Panc1 (cell line): ENCODE results near the gene KCNF1. TPM values are rescaled to one million over a fixed set of nuclear protein-coding genes. Genes with fewer than 3 reads are reported as not detected.

Source experiments
- ATAC-seq: fragments of 200-7000 bp; cut with Tn5 transposase; 2 replicates; pipeline ENCODE4 v1.9.1; 2020; ENCODE audit warnings: mild to moderate bottlenecking, moderate library complexity
- BruUV-seq: library from RNA; stranded (reverse); fragments of 400-500 nt; replicated peaks from 2 replicates; lab custom pipeline; 2021; lab: Mats Ljungman, UMichigan
- CTCF ChIA-PET: fragments of 300-600 bp; sonication (Branson Sonifier 250); formaldehyde crosslinking; loops from one replicate; lab custom pipeline; 2022; ENCODE audit warnings: antibody characterized with exemption; lab: Charles Lee
- POLR2A ChIA-PET: fragments of 300-600 bp; sonication (Branson Sonifier 250); formaldehyde crosslinking; loops from one replicate; lab custom pipeline; 2022; ENCODE audit warnings: antibody characterized with exemption; lab: Charles Lee
- DNase-seq: peaks from one replicate; pipeline ENCODE4 v3.0.0-alpha.2; 2010; ENCODE audit warnings: low read depth, low spot score
- H3K27ac ChIP-seq: 2 replicates; pipeline ENCODE4 v1.5.1; 2011; ENCODE audit warnings: mild to moderate bottlenecking, low read length, inconsistent platforms
- H3K27me3 ChIP-seq: fragments of 200-500 bp; sonication (Bioruptor generic); 2 replicates; pipeline ENCODE4 v1.6.0; 2014; ENCODE audit warnings: low read length, inconsistent platforms; ENCODE audit not compliant: control insufficient read depth, insufficient read depth
- H3K36me3 ChIP-seq: fragments of 200-500 bp; sonication (Bioruptor generic); 2 replicates; pipeline ENCODE4 v1.5.1; 2014; ENCODE audit warnings: inconsistent platforms, mild to moderate bottlenecking, low read length, moderate library complexity; ENCODE audit not compliant: control insufficient read depth, insufficient read depth
- H3K4me1 ChIP-seq: 2 replicates; pipeline ENCODE4 v1.5.1; 2011; ENCODE audit warnings: inconsistent platforms, mild to moderate bottlenecking, low read length, moderate library complexity; ENCODE audit not compliant: control insufficient read depth, insufficient read depth
- H3K4me3 ChIP-seq, 2 experiments: 2 replicates each; pipeline ENCODE4 v1.5.1; 2011 to 2012; ENCODE audit warnings: low read depth in 2 of 2, low read length in 2 of 2, mild to moderate bottlenecking in 2 of 2, inconsistent platforms in 1 of 2, moderate library complexity in 1 of 2
- H3K9me3 ChIP-seq: fragments of 200-500 bp; sonication (Bioruptor generic); 2 replicates; pipeline ENCODE4 v1.5.1; 2014; ENCODE audit warnings: low read depth, mild to moderate bottlenecking, inconsistent platforms, low read length, moderate library complexity; ENCODE audit not compliant: control insufficient read depth, insufficient read depth
- POLR2AphosphoS5 ChIP-seq: IDR thresholded peaks from 2 replicates; pipeline ENCODE4 v1.6.1; 2012; ENCODE audit warnings: mild to moderate bottlenecking, low read depth, low read length, moderate library complexity
- SIN3A ChIP-seq: IDR thresholded peaks from 2 replicates; pipeline ENCODE4 v1.6.1; 2012; ENCODE audit warnings: low read depth, mild to moderate bottlenecking, low read length, moderate library complexity, borderline replicate concordance; ENCODE audit not compliant: insufficient read depth
- TCF7L2 ChIP-seq: IDR thresholded peaks from 2 replicates; pipeline ENCODE4 v1.6.1; 2011; ENCODE audit warnings: mild to moderate bottlenecking, low read depth, low read length, inconsistent platforms
- in situ Hi-C: cut with HindIII; loops from 2 replicates; pipeline ENCODE4 v1.10.0; 2016; ENCODE audit warnings: low sequenced_read_pairs, low pct_unique_long_range_greater_than_20kb
- intact Hi-C: fragments of 100-400 bp; cut with micrococcal nuclease; formaldehyde crosslinking; loops from one replicate; pipeline ENCODE4 v1.10.0; 2022; ENCODE audit not compliant: unreplicated experiment
- total RNA-seq: library from RNA; stranded (reverse); gene quantifications from one replicate; pipeline ENCODE4 v1.2.1, GENCODE V29; 2021; ENCODE audit not compliant: unreplicated experiment
- TF ChIP-seq, protein P1 (sequence below), 2 experiments: IDR thresholded peaks; 2 replicates each; pipeline ENCODE4 v1.6.1; 2011 to 2012; ENCODE audit warnings: low read depth in 2 of 2, control low read depth in 1 of 2, low read length in 1 of 2, mild to moderate bottlenecking in 1 of 2, moderate library complexity in 1 of 2; ENCODE audit not compliant: insufficient read depth in 1 of 2
- TF ChIP-seq, protein P2 (sequence below): fragments of 450-650 bp; IDR thresholded peaks from 2 replicates; pipeline ENCODE4 v1.5.1; 2017; ENCODE audit warnings: mild to moderate bottlenecking

The KCNF1 gene
- total RNA-seq, 1 experiment from 2014 or later: 0.39 TPM

DNA sequence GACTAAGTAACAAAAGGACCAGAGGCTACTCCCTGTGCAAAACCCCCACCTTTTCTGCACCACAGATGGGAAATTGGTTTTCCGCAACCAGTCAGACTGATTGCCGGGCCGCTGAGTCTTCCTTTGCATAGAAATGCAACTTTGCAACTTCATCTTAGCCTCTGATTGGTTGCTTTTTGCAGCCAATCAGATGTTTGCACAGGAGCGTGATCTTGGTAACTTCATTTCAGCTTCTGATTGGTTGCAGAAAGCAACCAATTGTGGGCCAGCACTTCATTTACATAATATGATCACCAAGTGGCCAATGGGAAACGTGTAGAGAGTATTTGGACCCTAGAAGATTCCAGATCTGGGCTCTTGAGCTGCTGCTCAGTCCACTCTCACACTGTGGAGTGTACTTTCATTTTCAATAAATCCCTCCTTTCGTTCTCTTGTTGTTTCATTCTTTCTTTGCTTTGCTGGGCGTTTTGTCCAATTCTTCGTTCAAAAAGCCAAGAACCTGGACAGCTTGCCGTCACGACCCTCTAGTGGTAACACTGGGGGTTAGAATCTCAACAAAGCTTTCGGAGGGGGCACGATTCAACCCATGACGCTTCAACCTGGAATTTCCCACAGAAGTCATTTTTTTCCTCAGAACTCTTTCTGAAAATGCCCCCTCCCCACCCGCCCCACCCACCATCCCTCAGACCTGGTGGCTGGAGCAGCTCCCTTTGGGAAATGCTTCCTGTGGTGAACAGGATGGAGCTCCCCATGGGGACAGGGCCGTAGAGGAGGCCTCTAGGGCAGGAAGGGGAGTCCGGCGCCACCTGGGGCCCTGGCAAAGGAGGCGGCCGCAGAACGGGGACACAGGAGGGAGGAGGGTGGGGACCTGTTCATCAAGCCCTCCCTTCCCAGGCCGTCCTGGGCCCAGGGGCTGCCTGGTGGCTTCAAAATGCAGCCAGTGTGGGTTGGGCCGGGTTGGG, 31.8 kb upstream of the KCNF1 start:
- ATAC-seq (no peak), DNase-seq (no peak)
- H3K27me3 ChIP-seq: no peaks in the 10 kb centered on the region
- H3K4me3 ChIP-seq: no peak overlapping the region
- BruUV-seq: no TSS peak
- no peaks in the 10 kb centered on the region for H3K36me3 ChIP-seq
- no peaks in the 10 kb centered on the region for H3K4me1 ChIP-seq
- no peak overlapping the region for H3K27ac ChIP-seq
- in situ Hi-C loops (no loop called here), intact Hi-C loops (no loop called here)
- POLR2A ChIA-PET: no interaction called here
- TF ChIP-seq, protein P1, sequence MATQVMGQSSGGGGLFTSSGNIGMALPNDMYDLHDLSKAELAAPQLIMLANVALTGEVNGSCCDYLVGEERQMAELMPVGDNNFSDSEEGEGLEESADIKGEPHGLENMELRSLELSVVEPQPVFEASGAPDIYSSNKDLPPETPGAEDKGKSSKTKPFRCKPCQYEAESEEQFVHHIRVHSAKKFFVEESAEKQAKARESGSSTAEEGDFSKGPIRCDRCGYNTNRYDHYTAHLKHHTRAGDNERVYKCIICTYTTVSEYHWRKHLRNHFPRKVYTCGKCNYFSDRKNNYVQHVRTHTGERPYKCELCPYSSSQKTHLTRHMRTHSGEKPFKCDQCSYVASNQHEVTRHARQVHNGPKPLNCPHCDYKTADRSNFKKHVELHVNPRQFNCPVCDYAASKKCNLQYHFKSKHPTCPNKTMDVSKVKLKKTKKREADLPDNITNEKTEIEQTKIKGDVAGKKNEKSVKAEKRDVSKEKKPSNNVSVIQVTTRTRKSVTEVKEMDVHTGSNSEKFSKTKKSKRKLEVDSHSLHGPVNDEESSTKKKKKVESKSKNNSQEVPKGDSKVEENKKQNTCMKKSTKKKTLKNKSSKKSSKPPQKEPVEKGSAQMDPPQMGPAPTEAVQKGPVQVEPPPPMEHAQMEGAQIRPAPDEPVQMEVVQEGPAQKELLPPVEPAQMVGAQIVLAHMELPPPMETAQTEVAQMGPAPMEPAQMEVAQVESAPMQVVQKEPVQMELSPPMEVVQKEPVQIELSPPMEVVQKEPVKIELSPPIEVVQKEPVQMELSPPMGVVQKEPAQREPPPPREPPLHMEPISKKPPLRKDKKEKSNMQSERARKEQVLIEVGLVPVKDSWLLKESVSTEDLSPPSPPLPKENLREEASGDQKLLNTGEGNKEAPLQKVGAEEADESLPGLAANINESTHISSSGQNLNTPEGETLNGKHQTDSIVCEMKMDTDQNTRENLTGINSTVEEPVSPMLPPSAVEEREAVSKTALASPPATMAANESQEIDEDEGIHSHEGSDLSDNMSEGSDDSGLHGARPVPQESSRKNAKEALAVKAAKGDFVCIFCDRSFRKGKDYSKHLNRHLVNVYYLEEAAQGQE (IDR thresholded peaks at IDR 0.05; ENCODE audit: insufficient read depth in 1 of 2, low read depth in 2 of 2, low read length in 1 of 2): no peak
- TF ChIP-seq SIN3A (no peak), TCF7L2 (no peak), POLR2AphosphoS5 (no peak)
- TF ChIP-seq, protein P2, sequence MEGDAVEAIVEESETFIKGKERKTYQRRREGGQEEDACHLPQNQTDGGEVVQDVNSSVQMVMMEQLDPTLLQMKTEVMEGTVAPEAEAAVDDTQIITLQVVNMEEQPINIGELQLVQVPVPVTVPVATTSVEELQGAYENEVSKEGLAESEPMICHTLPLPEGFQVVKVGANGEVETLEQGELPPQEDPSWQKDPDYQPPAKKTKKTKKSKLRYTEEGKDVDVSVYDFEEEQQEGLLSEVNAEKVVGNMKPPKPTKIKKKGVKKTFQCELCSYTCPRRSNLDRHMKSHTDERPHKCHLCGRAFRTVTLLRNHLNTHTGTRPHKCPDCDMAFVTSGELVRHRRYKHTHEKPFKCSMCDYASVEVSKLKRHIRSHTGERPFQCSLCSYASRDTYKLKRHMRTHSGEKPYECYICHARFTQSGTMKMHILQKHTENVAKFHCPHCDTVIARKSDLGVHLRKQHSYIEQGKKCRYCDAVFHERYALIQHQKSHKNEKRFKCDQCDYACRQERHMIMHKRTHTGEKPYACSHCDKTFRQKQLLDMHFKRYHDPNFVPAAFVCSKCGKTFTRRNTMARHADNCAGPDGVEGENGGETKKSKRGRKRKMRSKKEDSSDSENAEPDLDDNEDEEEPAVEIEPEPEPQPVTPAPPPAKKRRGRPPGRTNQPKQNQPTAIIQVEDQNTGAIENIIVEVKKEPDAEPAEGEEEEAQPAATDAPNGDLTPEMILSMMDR: no peak; the same call in 1 of the 2 replicates
- no peaks in the 10 kb centered on the region for H3K9me3 ChIP-seq
- CTCF ChIA-PET: interaction anchor here (0.6 to 1.0 kb wide), 2 partner anchors 44 to 140 kb away, joined by 4 to 6 read pairs; no protein-coding TSS in a partner anchor

DNA sequence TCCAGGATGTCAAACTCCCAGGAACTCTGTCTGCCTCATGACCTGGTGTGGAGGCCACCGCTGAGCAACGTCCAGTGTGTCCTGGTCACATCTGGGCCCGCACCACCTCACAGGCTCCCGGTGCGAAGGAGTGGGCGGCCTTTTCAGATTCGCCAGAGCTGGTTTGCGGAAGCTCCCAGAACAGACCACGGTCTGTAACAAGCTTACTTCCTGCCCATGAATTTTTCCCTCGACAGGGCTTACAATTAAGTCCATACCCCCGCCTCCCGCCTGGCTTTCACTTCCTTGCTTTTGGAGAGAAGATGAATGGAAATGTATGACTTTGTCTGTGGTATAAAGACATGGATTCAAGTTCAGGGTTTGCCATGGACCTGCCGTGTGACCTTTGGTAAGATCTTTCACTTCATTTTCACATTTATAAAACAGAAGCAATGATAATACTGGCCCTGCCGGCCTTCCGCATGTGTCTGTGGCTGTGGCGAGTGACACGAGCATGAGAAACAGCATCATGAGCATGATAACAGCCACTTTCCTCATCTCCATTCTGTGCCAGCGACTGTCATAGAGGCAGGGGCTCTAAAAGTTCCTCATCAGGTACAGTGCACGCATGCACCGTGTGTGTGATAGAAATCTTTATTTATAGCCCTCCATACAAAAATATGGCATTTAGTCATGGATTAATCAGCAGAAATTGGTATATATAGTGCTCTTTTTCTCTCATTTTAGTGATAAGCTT, 31.0 kb upstream of the KCNF1 start:
- BruUV-seq: no TSS peak
- ATAC-seq (no peak), DNase-seq (no peak)
- H3K4me1 ChIP-seq: no peaks in the 10 kb centered on the region
- H3K36me3 ChIP-seq: no peaks in the 10 kb centered on the region
- in situ Hi-C loops (no loop called here), intact Hi-C loops (no loop called here)
- no peak for TF ChIP-seq TCF7L2
- TF ChIP-seq, protein P2: no peak
- TF ChIP-seq, protein P1 (IDR thresholded peaks at IDR 0.05; ENCODE audit: insufficient read depth in 1 of 2, low read depth in 2 of 2, low read length in 1 of 2): no peak
- no peak for TF ChIP-seq POLR2AphosphoS5
- TF ChIP-seq SIN3A: no peak
- H3K27me3 ChIP-seq: no peaks in the 10 kb centered on the region
- POLR2A ChIA-PET: no interaction called here
- H3K4me3 ChIP-seq: no peak overlapping the region
- H3K9me3 ChIP-seq: no peaks in the 10 kb centered on the region
- no peak overlapping the region for H3K27ac ChIP-seq
- CTCF ChIA-PET: interaction anchor here (1.0 kb wide), 1 partner anchor 45 kb away, joined by 4 read pairs; no protein-coding TSS in a partner anchor
